Pulmonary artery endothelial cell (primary cell): ENCODE measurements around the gene AP3D1. TPM values are rescaled to one million over a fixed set of nuclear protein-coding genes. Genes with fewer than 3 reads are reported as not detected.
A peak's percentile ranks its signal among the peaks of the same experiment; 100 is the strongest.

ENCODE experiments used
- DNase-seq: peaks from one replicate; pipeline ENCODE4 v3.0.0-alpha.2; 2011; ENCODE audit warnings: low read depth, low spot score
- total RNA-seq: library from RNA; depleted of rRNA; stranded (reverse); fragments of >200 nt; gene quantifications from 2 replicates; pipeline ENCODE4 v1.2.3, GENCODE V29; 2014

Gene AP3D1
- total RNA-seq, 1 donor from 2014 or later: 90.9 TPM

DNA sequence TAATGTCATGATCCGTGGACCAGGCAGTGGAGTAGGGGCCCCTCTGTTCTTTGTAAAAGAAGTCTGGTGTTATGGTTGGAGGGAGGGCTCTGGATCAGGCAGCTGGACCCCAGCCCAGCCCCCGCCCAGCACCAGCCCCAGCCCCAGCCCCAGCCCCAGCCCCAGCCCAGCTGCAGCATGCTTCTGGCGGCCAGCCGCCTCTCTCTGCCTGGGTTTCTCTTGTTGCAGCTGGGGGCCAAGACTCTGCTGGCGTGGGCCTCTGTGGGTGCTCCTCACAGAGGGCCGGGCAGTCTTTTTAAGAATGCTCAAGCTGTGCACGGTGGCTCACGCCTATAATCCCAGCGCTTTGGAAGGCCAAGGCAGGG is 30.2 kb upstream of the AP3D1 start:
- no peak for DNase-seq

DNA sequence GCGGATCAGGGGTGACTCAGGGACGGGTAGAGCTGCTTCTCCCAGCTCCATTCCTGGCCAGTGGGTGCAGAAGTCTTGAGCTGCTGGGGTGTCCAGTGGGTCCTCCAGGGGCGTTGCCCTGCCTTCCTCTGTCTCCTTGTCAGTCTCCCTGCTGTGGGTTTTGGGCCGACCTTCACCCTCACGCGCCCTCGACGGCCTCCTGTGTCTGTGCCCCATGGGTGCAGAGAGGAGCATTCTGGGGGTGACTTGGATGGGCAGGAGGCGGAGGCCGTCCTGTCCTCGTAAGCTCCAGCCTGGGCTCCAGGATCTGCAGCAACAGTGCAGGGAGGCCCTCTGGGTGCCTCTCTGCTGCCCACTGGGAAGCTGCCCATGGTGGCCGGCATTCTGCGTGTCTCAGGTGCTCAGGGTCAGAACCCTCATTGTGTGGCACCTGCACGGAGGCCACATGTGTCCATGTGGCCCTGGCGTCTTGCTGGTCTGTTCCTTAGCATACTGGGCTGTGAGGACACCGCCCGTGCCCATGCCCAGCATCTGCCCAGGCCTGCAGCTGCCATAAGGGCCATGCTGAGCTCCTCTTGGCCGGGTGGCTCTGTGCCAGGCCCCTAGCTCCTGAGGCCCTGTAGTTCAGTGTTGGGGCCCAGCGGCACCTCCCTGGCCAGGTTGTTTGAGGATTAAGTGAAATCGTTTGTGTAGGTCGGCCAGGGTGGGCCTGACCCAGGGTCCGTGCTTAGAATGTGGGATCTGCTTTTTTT is 29.7 kb upstream of the AP3D1 start:
- no peak for DNase-seq

DNA sequence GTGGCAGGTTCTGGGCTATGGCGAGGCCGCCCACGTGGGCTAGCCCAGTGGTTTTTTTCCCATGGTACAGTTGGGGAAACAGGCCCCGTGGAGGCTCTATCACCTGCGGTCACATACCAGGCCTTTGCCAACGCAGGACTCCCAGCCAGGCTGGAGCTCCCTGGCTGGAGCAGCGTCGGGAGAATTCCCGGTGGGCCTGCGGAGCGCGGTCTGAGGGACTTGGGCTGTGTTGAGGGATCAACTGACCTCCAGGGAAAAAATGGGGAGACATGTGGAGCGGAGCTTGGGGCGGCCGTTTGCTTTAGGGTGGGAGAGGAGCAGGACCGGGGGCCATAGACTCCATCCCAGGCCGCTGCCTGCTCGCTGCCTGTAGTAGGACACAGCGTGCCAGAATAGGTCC is 28.7 kb upstream of the AP3D1 start:
- no peak for DNase-seq

DNA sequence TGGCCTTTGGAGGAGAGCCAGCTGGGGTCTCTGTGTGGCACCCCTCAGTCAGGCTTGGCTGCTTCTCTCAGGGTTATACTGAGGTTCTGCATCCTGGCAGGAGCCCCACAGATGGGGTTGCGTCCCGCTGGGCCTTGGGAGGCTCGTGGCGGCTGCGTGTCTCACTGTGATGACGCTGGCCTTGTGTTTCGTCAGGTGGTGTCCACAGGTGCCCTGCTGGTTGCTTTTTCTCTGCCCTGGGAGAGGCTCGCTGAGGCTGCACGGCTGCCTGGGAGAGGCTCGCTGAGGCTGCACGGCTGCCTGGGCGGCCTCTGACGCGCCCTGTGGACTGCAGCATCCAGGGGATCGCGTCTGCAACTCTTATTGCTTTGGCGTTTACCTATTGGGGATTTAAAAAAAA is 27.7 kb upstream of the AP3D1 start:
- DNase-seq: no peak

DNA sequence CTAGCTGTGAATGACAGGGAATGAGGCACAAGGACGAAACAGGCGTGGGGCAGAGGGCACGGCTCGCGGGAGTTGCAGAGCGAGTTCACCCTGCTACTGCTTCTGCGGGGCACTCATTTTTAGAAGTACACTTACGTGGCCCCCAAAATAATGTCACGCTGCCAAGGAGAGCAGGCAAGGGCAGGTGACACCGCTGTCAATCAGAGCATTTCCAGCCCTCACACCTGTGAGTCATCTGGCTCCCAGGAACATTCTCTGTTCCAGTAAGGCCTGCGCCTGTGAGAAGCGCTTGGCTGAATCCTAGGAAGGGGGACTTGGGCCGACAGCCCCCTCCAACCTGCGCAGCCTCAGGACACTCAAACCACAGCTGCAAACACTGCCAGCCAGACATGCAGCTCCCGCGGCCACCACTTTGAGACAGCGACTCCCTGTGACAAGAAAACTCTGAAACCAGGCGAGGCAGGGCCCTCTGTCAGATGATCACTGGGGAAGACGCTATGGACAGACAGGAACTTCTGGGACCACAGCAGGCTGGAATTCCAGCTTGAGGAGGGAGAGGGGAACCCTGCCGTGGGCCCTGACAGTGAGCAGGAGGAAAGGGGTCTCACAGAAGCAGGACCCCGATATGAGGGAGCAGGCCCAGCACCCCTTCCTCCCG is 25.1 kb upstream of the AP3D1 start:
- DNase-seq: no peak

DNA sequence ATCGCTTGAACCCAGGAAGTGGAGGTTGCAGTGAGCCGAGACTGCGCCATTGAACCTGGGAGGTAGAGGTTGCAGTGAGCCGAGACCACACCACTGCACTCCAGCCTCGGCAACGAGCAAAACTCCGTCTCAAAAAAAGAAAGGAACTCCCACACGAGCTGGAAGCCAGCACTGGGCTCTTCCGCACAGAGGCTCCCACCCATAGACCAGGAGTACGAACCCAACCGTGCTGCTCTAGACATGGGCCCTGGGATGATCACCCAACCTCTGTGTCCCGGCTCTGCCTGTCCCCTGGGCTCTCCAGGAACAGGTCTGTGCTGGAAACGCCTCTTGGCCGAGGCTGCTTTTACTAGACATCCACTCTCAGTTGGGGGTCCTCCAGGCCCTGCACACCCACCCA is 24.4 kb upstream of the AP3D1 start:
- no peak for DNase-seq

DNA sequence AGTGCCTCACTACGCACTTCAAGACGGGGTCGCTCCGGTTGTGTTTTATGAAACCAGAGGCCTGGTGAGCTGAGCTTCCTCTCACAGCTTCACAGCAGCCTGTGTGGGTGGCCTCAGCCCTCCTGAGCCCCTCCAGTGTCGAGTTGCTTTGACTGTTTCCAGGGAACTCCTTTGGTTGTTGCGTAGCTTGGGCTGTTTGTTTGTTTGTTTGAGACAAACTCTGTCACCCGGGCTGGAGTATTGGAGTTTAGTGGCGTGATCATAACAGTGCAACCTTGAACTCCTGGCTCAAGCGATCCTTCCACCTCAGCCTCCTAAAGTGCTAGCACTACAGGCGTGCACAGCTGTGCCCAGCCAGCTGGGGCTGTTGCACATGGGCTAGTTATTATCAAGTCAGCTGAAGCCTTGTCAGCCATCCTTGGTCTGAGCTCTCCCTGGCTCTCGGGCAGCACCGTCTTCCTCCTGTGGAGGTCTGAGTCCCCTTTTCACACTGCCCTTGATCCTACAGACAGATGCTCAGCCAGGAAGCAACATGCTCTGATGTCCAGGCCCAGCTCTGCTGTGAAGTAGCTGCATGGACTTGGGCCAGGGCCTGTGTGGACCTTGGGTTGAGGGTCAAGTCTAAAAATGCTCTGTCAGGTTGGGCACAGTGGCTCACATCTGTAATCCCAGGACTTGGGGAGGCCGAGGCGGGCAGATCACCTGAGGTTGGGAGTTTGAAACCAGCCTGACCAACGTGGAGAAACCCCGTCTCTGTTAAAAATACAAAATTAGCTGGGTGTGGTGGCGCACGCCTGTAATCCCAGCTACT is 22.6 kb upstream of the AP3D1 start:
- DNase-seq: no peak

DNA sequence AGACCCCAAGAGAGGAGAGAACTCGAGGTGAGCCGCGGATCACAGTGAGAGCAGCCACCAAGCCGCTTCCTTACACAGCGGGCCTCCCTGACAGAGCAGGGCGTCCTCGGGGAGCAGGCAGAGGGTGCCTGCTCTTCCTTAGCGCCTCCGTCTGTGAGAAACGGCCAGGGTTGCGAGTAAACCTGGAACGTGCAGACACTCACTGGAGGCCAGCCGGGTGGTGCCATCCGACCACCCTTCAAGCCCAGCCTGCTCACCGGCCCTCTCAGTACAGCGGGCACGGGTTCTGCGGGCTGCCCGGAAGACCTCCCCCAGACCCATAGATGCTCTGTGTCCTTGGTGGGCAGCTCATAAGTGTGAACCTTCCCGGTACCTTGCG is 22.0 kb upstream of the AP3D1 start:
- DNase-seq: no peak

DNA sequence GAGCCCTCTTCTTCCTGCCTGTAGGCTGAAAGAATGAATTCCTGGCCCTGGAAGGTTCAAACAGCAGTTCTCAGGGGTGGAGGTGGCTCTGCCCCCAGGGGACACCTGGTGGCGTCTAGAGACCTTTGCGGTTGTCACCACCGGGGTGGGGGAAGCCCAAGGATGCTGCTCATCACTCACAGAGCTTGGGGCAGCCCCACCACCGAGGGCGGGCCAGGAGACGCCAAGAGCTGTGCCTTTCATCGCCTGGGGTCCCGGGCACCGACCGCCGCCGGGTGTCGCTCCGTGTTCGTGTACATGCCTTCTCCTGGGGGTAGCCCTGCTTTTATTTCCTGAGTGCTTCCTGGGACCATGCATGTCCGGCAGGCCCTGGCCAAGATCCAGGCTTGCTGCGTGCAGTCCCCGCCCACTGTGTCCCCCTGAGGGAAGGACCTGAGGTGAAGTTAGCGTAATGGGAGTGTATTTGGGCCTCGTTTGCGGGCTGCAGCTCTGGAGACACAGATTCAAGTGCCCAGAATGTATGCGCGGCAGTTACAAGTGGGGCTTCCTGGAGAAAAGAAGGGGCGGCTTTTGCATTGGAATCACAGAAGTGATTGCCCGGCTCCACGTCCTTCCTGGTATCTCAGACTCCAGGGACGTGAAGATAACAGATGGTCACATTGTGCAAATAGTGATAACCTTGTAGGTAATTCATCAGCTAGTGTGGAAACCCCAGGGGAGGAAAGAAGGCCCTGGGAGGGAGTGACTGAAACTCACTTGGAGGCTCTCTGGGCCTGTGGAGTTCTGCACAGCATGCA is 20.2 kb upstream of the AP3D1 start:
- no peak for DNase-seq

DNA sequence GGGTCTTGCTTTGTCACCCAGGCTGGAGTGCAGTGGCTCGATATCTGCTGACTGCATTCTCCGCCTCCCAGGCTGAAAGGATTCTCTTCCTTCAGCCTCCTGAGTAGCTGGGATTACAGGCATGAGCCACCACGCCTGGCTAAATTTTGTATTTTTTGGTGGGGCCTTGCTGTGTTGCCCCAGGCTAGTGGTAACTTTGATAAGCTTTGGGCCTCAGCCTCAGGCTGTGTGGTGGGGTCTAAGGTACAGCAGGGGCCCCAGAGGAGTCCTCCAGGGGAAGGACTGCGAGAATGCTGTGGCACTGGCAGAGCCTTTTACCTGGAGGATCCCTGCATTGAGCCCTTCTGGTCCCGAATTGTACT is 19.6 kb upstream of the AP3D1 start:
- no peak for DNase-seq

DNA sequence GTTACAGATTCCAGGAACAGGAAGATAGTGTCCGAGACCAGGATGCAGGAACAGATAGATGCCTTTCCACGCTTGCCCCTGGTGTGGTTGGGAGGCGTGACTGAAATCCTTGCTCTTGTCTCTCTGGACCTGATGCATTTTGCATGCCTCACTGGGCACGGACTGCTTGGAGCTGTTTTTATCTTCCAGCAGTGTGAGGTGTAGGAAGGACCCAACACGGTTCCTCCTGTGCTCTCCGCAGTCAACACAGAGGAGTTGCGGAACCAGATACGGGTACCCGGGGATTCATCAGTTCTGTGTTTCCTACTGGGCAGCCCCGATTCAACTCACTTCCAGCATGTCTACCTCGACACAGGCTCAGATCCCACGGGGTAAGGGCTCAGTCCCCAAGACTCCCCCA is 18.9 kb upstream of the AP3D1 start:
- no peak for DNase-seq

DNA sequence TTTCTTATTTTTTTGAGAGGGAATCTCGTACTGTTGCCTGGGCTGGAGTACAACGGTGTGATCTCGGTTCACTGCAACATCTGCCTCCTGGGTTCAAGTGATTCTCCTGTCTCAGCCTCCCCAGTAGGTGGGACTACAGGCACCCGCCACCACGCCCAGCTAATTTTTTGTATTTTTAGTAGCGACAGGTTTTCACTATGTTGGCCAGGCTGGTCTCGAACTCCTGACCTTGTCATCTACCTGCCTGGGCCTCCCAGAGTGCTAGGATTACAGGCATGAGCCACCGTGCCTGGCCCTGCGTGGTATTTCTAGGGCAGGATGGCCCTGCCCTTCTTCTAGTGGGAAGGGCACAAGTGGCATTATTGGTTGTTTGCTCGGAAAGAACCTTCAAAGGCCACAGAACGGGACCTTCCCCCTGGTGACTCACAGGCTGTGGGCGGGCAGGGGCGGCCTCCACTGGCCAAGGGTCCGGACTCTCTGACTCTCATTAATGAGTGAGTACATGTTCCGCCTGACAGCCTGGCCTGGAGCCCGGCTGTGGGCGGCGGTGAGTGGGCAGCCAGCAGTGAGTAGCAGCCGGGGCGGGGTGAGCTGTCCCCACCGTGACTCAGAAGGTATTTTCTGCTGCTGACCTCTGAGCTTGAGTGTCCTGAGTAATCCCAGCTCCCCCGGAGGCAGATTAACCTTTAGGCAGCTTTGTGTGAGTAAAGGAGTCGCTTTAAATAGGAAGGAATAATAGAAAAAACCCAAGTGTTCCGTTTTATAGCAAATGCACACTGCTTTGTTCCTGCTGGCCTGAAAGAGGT is 17.5 kb upstream of the AP3D1 start:
- DNase-seq: peak; percentile 90

DNA sequence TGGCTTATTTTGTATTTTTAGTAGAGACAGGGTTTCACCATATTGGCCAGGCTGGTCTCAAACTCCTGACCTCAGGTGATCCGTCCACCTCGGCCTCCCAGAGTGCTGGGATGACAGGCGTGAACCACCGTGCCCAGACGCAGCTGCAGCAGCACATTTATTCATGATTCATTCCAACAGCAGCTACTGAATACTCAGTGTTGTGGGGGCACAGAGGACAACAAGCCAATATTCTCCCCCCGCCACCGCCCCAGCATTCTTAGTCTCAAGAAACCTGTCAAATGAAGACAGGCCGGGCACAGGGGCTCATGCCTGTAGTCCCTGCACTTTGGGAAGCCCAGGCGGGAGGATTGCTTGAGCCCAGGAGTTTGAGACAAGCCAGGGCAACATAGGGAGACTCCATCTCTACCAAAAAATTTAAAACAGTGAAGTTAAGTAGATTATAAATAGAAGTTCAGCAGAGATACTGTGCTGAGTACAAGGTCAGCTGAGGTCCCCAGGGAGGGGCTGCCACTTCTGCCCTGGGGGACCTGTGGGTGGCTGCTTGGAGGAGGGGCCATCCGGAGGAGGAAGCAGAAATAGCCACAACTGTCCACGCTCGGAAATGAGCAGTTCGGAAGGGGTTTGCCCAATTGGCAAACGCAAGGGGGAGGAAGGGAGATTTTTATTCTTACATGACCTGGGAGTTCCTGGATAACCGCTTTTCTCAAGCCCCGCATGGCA is 16.7 kb upstream of the AP3D1 start:
- DNase-seq: no peak

DNA sequence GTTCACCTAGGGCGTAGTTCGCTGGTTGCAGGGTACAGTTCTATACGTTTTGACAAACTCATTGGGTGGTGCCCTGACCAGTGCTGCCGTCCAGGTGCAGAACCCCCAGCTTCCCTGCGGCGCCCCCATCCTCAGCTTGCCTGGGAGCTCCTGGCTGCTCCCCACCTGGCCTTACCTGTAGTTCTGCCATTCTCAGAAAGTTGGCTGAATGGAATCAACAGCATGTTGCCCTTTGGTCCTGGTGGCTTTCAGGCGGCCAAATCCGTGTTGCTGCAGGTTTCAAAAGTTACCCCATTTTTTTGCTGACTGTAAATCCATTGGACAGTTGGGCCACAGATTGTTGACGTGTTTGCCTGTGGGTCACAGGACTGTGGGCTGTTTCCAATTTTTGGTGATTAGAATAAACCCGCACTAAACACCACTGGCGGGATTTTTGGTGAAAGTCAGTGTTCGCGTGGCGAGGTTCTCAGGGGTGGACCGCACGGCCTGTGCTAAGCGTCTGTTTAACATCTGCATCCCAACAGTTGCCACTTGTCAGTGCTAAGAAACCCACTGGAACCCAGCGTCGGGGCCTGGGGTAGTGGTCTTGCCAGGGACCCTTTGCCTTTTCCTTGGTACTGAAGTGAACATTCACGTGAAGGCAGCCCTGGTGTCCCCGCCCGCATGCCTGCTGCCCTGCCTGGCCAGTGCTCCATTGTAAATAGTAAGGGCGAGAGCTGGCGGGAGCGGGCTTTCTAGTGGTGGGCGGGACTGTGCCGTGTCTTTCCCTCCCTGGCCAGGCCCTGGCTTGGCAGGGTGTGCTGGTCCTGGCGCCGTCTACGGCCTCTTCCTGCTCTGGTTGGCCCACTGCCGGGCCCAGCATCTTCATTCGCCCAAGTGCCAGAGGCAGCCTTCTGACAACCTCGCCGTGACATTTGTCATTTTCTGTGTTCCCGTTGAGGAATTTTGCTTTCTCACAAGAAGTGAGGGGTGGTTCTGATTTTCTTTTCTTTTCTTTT is 15.7 kb upstream of the AP3D1 start:
- no peak for DNase-seq

DNA sequence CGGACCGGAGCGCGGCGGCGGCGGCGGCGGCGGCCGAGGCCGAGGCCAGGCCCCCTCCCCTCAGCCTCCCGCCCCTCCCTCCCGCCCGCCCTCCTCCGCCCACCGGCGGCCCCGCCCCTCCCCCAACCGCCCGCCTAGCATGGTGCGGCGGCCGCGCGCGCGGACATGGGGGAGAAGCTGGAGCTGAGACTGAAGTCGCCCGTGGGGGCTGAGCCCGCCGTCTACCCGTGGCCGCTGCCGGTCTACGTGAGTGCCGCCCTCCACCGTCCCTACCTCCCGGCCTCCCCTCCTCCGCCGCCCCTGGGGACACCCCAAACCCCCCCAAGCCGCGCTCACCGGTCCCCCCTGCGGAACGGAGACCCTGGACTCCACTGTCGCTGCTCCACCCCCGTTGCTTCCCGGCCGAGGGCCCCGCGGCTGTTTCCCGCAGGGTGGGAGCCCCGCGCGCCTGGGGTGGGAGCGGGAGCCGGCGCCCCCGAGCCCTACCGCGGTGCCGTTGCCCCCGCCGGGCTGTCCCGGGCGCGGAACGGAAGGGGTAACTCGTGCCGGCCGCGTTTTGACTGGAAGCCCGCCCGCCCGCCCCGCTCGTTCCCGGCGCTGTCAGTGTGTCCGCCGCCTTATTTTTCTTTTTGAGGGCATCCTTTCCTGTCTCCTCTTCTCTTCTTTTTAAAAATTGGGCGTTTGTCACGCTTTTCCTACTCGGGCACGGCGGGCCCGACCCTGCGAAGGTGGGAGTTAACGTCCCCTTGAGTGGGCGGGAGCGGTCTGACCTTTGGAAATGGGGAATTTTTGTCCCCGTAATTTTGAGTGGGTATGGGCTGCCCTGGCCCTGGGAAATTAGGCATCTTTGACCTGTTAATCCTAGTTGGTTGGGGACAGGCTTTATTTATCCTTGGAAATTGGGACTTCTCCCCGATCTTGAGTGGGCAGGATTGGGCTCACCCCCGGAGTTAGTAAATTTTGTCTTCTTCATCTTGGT is 12.9 kb upstream of the AP3D1 start:
- DNase-seq: no peak

DNA sequence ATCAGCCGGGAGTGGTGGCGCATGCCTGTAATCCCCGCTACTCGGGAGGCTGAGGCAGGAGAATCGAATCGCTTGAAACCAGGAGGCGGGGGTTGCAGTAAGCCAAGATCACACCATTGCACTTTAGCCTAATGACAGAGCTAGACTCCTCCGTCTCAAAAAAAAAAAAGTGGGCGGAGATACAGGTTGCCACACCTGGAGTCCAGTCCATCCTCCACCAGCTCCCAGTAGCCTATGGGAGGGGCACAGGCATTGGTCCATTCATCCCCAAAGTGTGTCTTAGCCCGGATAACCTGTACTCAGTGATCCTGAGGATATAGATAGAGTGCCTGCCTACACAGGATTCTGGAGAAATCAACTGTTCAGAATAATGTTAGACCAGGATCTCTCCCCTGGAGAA is 9.0 kb upstream of the AP3D1 start:
- DNase-seq: no peak

DNA sequence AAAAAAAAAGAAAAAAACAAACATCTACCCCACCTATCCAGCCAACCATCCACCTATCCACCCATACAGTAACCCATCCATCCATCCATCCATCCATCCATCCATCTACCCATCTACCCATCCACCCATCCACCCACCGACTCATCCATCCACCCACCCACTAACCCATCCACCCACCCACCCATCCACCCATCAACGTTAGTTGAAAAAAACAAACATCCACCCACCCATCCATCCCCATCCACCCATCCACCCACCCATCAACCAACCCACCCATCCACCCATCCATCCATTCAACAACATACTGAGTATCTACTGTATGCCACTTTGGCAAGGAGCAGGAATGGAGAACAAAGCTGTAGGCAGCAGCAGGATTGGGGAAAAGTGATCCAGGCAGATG is 6.1 kb upstream of the AP3D1 start:
- no peak for DNase-seq

DNA sequence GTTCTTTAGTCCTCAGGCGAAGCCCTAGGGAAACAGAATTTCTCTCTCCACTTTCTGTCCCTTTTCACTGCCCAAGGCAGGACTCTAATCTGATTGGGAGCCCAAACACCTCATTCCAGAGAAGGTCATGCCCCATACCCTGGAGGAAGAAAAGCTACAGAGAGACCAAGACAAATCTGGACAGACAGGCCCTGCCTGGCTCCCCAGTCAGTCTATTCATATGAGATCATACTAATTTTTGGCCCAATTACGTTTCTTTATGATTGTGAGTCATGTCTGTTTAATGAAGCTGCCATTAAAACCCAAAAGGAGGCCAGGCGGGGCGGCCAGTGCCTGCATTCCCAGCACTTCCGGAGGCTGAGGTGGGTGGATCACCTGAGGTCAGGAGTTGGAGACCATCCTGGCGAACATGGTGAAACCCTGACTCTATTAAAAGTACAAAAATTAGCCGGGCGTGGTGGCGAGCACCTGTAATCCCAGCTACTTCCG is 3.3 kb upstream of the AP3D1 start:
- no peak for DNase-seq
